Lung microvascular endothelial cell (primary cell): ENCODE measurements around the gene EVI5. TPM values are rescaled to one million over a fixed set of nuclear protein-coding genes. Genes with fewer than 3 reads are reported as not detected.
"Not testable (repeated sequence)": the region's sequence is repeated elsewhere in the genome, so short reads cannot be mapped to it uniquely, and the experiment has no call there.

Experiments used
- DNase-seq, 2 donors: peaks; one replicate each; pipeline versions ENCODE4 v3.0.0 to v3.0.0-alpha.2; 2010; ENCODE audit warnings: low read depth in 2 of 2
- total RNA-seq: library from RNA; depleted of rRNA; stranded (reverse); fragments of >200 nt; gene quantifications from 2 replicates; pipeline ENCODE4 v1.2.1, GENCODE V29; 2014

Gene EVI5
- total RNA-seq, 1 donor from 2014 or later = 19.8 TPM

GRCh38 chr1:92583821-92584760 is 200.8 kb downstream of the EVI5 start:
- peak in 1 of 2 donors; percentile 66 for DNase-seq

- DNase-seq = peak in 1 of 2 donors; percentile 74
Observed at GRCh38 chr1:92577261-92577895, 207.5 kb downstream of the EVI5 start.

- DNase-seq = no peak
Observed at GRCh38 chr1:92575123-92575522, 209.8 kb downstream of the EVI5 start.

- no peak for DNase-seq
Observed at GRCh38 chr1:92572520-92572919, 212.4 kb downstream of the EVI5 start.

GRCh38 chr1:92571578-92571977 is 213.3 kb downstream of the EVI5 start:
- DNase-seq = no peak

GRCh38 chr1:92567211-92567868 is 217.6 kb downstream of the EVI5 start:
- DNase-seq = no peak

- no peak for DNase-seq
Observed at GRCh38 chr1:92563457-92564216, 221.3 kb downstream of the EVI5 start.

- DNase-seq = no peak
Observed at GRCh38 chr1:92556350-92556749, 228.6 kb downstream of the EVI5 start.

- no peak for DNase-seq
Observed at GRCh38 chr1:92554216-92554615, 230.7 kb downstream of the EVI5 start.

GRCh38 chr1:92551916-92552315 is 233.0 kb downstream of the EVI5 start:
- DNase-seq = no peak

GRCh38 chr1:92544756-92545165 is 240.1 kb downstream of the EVI5 start:
- no peak for DNase-seq

GRCh38 chr1:92543131-92544055 is 241.5 kb downstream of the EVI5 start:
- no peak for DNase-seq

GRCh38 chr1:92538413-92539061 is 246.4 kb downstream of the EVI5 start:
- DNase-seq = peak in 1 of 2 donors; percentile 8

- DNase-seq = peak in 1 of 2 donors; percentile 28
Observed at GRCh38 chr1:92538048-92538412, 246.9 kb downstream of the EVI5 start.

- peak; percentile 37 to 57 for DNase-seq
Observed at GRCh38 chr1:92536980-92537884, 247.7 kb downstream of the EVI5 start.

GRCh38 chr1:92536211-92536979 is 248.5 kb downstream of the EVI5 start:
- DNase-seq = no peak

GRCh38 chr1:92532371-92532770 is 252.5 kb downstream of the EVI5 start:
- DNase-seq = not testable (repeated sequence)

GRCh38 chr1:92531939-92532338 is 253.0 kb downstream of the EVI5 start:
- DNase-seq = not testable (repeated sequence)
